ENCODE measurements around the gene PHLDA1. TPM values are rescaled to one million over a fixed set of nuclear protein-coding genes. Genes with fewer than 3 reads are reported as not detected.

PHLDA1 gene
- total and polyA plus RNA-seq, 2 of the 13 experiments (the other 11 are each of a cell fraction or from before 2014, with no cell fraction given), result 33.8 to 41.0 TPM

DNA sequence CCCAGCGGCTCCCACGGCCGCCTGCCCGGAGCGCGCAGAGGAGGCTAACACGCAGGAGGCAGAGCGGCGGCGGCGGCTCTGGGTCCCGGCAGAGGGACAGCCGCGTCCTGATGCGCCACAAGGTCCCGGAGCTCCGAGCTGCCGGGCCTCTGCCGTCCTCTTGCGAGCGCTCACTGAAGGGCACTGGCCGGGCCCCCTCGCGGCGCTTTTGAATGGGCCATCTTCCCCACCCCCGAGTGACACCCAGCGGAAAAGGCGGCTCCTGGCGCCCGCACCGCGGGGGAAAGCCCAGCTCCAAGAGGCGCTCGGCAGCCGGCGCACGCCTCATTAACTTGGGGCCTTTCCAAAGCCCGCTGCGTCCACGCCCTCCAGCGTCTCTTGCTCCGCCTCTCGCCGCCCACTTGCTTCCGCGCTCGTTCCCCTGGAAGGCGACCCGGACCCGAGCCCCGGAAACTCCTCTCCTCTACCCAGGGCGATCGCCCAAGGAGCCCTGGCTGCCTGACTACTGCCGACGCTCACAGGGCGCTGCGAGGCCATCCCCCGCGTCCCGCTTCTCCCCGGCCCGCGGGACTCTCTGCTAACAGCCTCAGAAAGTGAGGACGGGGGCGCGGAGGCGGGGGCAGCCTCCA, at the start of gene PHLDA1 (continued):
- TF ChIP-seq NCOA1 (CRISPR knock-in tag; IDR thresholded peaks at IDR 0.05), result 0 out of 2 replicates have a peak, but pooled peaks have one; percentile 36
- no peak; the same call in 1 of the 2 replicates for TF ChIP-seq KAT8 (CRISPR knock-in tag; IDR thresholded peaks at IDR 0.05)
- TF ChIP-seq HMG20A (CRISPR knock-in tag; IDR thresholded peaks at IDR 0.05; ENCODE audit: borderline replicate concordance), result peak; percentile 15; the same call in 1 of the 2 replicates
- no peak; the same call in 1 of the 2 replicates for TF ChIP-seq ZNF776 (CRISPR knock-in tag; IDR thresholded peaks at IDR 0.05)
- TF ChIP-seq ZNF841 (CRISPR knock-in tag; IDR thresholded peaks at IDR 0.05; ENCODE audit: borderline replicate concordance), result peak; percentile 93; the same call in 1 of the 2 replicates
- TF ChIP-seq GABPB1 (CRISPR knock-in tag; IDR thresholded peaks at IDR 0.05), result peak; percentile 85
- TF ChIP-seq ZNF230 (CRISPR knock-in tag; IDR thresholded peaks at IDR 0.05), result peak; percentile 83
- 0 out of 2 replicates have a peak, but pooled peaks have one; percentile 33 for TF ChIP-seq ZNF276 (CRISPR knock-in tag; IDR thresholded peaks at IDR 0.05; ENCODE audit: low read depth)
- TF ChIP-seq PRMT3 (CRISPR knock-in tag; IDR thresholded peaks at IDR 0.05; ENCODE audit: borderline replicate concordance, low read depth), result peak; percentile 97
- peak; percentile 91 for TF ChIP-seq POLR2AphosphoS5 (IDR thresholded peaks at IDR 0.05; ENCODE audit: low read depth, low read length)
- peak; percentile 91 for TF ChIP-seq ZNF598 (CRISPR knock-in tag; IDR thresholded peaks at IDR 0.05; ENCODE audit: borderline replicate concordance)
- no peak for TF ChIP-seq NFIB (CRISPR knock-in tag; IDR thresholded peaks at IDR 0.05; ENCODE audit: borderline replicate concordance)
- TF ChIP-seq KMT2B (CRISPR knock-in tag; IDR thresholded peaks at IDR 0.05), result peak; percentile 51
- 0 out of 2 replicates have a peak, but pooled peaks have one; percentile 55 for TF ChIP-seq ZNF674 (CRISPR knock-in tag; IDR thresholded peaks at IDR 0.05; ENCODE audit: low read depth)
- TF ChIP-seq, protein P1, sequence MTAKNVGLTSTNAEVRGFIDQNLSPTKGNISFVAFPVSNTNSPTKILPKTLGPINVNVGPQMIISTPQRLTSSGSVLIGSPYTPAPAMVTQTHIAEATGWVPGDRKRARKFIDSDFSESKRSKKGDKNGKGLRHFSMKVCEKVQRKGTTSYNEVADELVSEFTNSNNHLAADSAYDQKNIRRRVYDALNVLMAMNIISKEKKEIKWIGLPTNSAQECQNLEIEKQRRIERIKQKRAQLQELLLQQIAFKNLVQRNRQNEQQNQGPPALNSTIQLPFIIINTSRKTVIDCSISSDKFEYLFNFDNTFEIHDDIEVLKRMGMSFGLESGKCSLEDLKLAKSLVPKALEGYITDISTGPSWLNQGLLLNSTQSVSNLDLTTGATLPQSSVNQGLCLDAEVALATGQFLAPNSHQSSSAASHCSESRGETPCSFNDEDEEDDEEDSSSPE (CRISPR knock-in tag; IDR thresholded peaks at IDR 0.05), result peak; percentile 68
- peak; percentile 86 for TF ChIP-seq KDM2A (CRISPR knock-in tag; IDR thresholded peaks at IDR 0.05; ENCODE audit: borderline replicate concordance, low read depth)
- TF ChIP-seq, protein P2, sequence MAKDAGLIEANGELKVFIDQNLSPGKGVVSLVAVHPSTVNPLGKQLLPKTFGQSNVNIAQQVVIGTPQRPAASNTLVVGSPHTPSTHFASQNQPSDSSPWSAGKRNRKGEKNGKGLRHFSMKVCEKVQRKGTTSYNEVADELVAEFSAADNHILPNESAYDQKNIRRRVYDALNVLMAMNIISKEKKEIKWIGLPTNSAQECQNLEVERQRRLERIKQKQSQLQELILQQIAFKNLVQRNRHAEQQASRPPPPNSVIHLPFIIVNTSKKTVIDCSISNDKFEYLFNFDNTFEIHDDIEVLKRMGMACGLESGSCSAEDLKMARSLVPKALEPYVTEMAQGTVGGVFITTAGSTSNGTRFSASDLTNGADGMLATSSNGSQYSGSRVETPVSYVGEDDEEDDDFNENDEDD (CRISPR knock-in tag; IDR thresholded peaks at IDR 0.05; ENCODE audit: borderline replicate concordance), result peak; percentile 60
- TF ChIP-seq, protein P3, sequence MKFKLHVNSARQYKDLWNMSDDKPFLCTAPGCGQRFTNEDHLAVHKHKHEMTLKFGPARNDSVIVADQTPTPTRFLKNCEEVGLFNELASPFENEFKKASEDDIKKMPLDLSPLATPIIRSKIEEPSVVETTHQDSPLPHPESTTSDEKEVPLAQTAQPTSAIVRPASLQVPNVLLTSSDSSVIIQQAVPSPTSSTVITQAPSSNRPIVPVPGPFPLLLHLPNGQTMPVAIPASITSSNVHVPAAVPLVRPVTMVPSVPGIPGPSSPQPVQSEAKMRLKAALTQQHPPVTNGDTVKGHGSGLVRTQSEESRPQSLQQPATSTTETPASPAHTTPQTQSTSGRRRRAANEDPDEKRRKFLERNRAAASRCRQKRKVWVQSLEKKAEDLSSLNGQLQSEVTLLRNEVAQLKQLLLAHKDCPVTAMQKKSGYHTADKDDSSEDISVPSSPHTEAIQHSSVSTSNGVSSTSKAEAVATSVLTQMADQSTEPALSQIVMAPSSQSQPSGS (CRISPR knock-in tag; IDR thresholded peaks at IDR 0.05), result peak; percentile 85
- TF ChIP-seq HOXA9 (CRISPR knock-in tag; IDR thresholded peaks at IDR 0.05; ENCODE audit: borderline replicate concordance), result peak; percentile 76; the same call in 1 of the 2 replicates
- TF ChIP-seq RELA (CRISPR knock-in tag; IDR thresholded peaks at IDR 0.05), result 0 out of 2 replicates have a peak, but pooled peaks have one; percentile 32
- no peak; the same call in 1 of the 2 replicates for TF ChIP-seq ZBTB20 (CRISPR knock-in tag; IDR thresholded peaks at IDR 0.05; ENCODE audit: borderline replicate concordance, low read depth)
